OCI-LY7 (cell line): ENCODE measurements around the gene ZNF407. TPM values are rescaled to one million over a fixed set of nuclear protein-coding genes. Genes with fewer than 3 reads are reported as not detected.

ENCODE experiments used
- BruUV-seq: library from RNA; stranded (reverse); fragments of 400-500 nt; replicated peaks from 2 replicates; lab custom pipeline; 2021; lab: Mats Ljungman, UMichigan
- CTCF ChIA-PET: fragments of 300-600 bp; sonication (Branson Sonifier 250); formaldehyde crosslinking; loops from one replicate; lab custom pipeline; 2022; ENCODE audit warnings: antibody characterized with exemption; ENCODE audit not compliant: unreplicated experiment; lab: Charles Lee
- POLR2A ChIA-PET: fragments of 300-600 bp; sonication (Branson Sonifier 250); formaldehyde crosslinking; loops from one replicate; lab custom pipeline; 2022; ENCODE audit warnings: antibody characterized with exemption; lab: Charles Lee
- DNase-seq: peaks from one replicate; pipeline ENCODE4 v3.0.0-alpha.2; 2015; ENCODE audit warnings: low spot score
- H2AFZ ChIP-seq: fragments of 200-600 bp; sonication (generic), shearing (Covaris generic); 2 replicates; pipeline ENCODE4 v1.6.1; 2014; ENCODE audit warnings: mild to moderate bottlenecking, antibody characterized with exemption, low read length, moderate library complexity
- H3K27ac ChIP-seq: fragments of 200-600 bp; sonication (generic); 2 replicates; pipeline ENCODE4 v1.5.1; 2014; ENCODE audit warnings: mixed run types, low read depth, mild to moderate bottlenecking, moderate library complexity, low read length, inconsistent platforms; ENCODE audit not compliant: poor library complexity, severe bottlenecking
- H3K36me3 ChIP-seq: fragments of 200-600 bp; sonication (generic); 2 replicates; pipeline ENCODE4 v1.6.1; 2014; ENCODE audit warnings: mild to moderate bottlenecking, antibody characterized with exemption, low read length, moderate library complexity, mixed read lengths; ENCODE audit not compliant: insufficient read depth
- H3K4me1 ChIP-seq: fragments of 200-600 bp; sonication (generic); 2 replicates; pipeline ENCODE4 v1.5.1; 2014; ENCODE audit warnings: mild to moderate bottlenecking, low read length; ENCODE audit not compliant: insufficient read depth, poor library complexity, severe bottlenecking
- H3K4me2 ChIP-seq: fragments of 200-600 bp; sonication (generic); 2 replicates; pipeline ENCODE4 v1.6.1; 2014; ENCODE audit warnings: mild to moderate bottlenecking, low read length
- H3K4me3 ChIP-seq: fragments of 200-600 bp; sonication (generic); 2 replicates; pipeline ENCODE4 v1.5.1; 2014; ENCODE audit warnings: mild to moderate bottlenecking, low read depth, low read length; ENCODE audit not compliant: poor library complexity, severe bottlenecking
- H3K79me2 ChIP-seq: fragments of 200-600 bp; sonication (generic); 2 replicates; pipeline ENCODE4 v1.6.1; 2016; ENCODE audit warnings: low read depth, mild to moderate bottlenecking, low read length, moderate library complexity, mixed read lengths; ENCODE audit not compliant: insufficient read depth
- H3K9me2 ChIP-seq: fragments of 200-600 bp; sonication (generic); 2 replicates; pipeline ENCODE4 v1.6.1; 2016; ENCODE audit warnings: mild to moderate bottlenecking, low read length, mixed read lengths; ENCODE audit not compliant: insufficient read depth
- H3K9me3 ChIP-seq: fragments of 200-600 bp; sonication (generic); 2 replicates; pipeline ENCODE4 v1.6.1; 2014; ENCODE audit warnings: mild to moderate bottlenecking, mixed run types, low read length, mixed read lengths
- H4K20me1 ChIP-seq: fragments of 200-600 bp; sonication (generic); 2 replicates; pipeline ENCODE4 v1.6.1; 2014; ENCODE audit warnings: mild to moderate bottlenecking, antibody characterized with exemption, low read length, moderate library complexity, mixed read lengths; ENCODE audit not compliant: insufficient read depth
- CTCF ChIP-seq: fragments of 200-600 bp; sonication (generic); conservative IDR thresholded peaks from 2 replicates; pipeline ENCODE4 v1.5.1; 2014; ENCODE audit warnings: mild to moderate bottlenecking, antibody characterized with exemption, low read length, moderate library complexity, mixed read lengths
- EZH2phosphoT487 ChIP-seq: fragments of 200-600 bp; sonication (generic); IDR thresholded peaks from 2 replicates; pipeline ENCODE4 v1.6.1; 2018; ENCODE audit warnings: low read depth, borderline replicate concordance, mild to moderate bottlenecking, mixed run types, antibody characterized with exemption, low read length, moderate library complexity, mixed read lengths
- intact Hi-C: fragments of 100-400 bp; cut with micrococcal nuclease; formaldehyde crosslinking; loops from one replicate; pipeline ENCODE4 v1.10.0; 2022; ENCODE audit not compliant: unreplicated experiment
- total RNA-seq, 2 experiments: library from RNA; depleted of rRNA in 1 of 2; stranded (reverse); fragments of >200 nt in 1 of 2; shearing (Covaris generic) in 1 of 2; gene quantifications; 2 replicates each; pipeline ENCODE4 v1.2.3, GENCODE V29; 2014 to 2022

ZNF407 gene
- total RNA-seq, 2 experiments from 2014 or later, result 8.9 to 11.9 TPM

- Histone ChIP-seq H3K4me1 (no peaks in the 10 kb centered on the region), H3K4me3 (no peak overlapping the region), H2AFZ (no peak overlapping the region), H3K79me2 (no peaks in the 10 kb centered on the region), H3K9me2 (no peaks in the 10 kb centered on the region), H3K9me3 (no peaks in the 10 kb centered on the region), H3K36me3 (no peaks in the 10 kb centered on the region), H4K20me1 (no peaks in the 10 kb centered on the region), H3K27ac (no peak overlapping the region), H3K4me2 (no peak overlapping the region)
- ChIA-PET POLR2A (interaction anchor here (1.4 kb wide), 1 partner anchor 15 kb away, joined by 4 read pairs; no protein-coding TSS in a partner anchor), CTCF (no interaction called here)
- BruUV-seq, result no TSS peak
- intact Hi-C loops, result no loop called here
- no peak for DNase-seq
- no peak for TF ChIP-seq CTCF
Observed at GRCh38 chr18:74682991-74683297, 85.3 kb downstream of the ZNF407 start.

GRCh38 chr18:74683573-74683972 lies 85.9 kb downstream of the ZNF407 start:
- H2AFZ ChIP-seq, result no peak overlapping the region
- no peak overlapping the region for H3K4me3 ChIP-seq
- H3K4me1 ChIP-seq, result no peaks in the 10 kb centered on the region
- no peaks in the 10 kb centered on the region for H3K79me2 ChIP-seq
- ChIA-PET POLR2A (interaction anchor here (1.4 kb wide), 1 partner anchor 14 kb away, joined by 4 read pairs; no protein-coding TSS in a partner anchor), CTCF (no interaction called here)
- intact Hi-C loops, result no loop called here
- no peaks in the 10 kb centered on the region for H3K9me2 ChIP-seq
- H4K20me1 ChIP-seq, result no peaks in the 10 kb centered on the region
- H3K9me3 ChIP-seq, result no peaks in the 10 kb centered on the region
- no peaks in the 10 kb centered on the region for H3K36me3 ChIP-seq
- H3K27ac ChIP-seq, result no peak overlapping the region
- TF ChIP-seq EZH2phosphoT487 (no peak), CTCF (no peak)
- H3K4me2 ChIP-seq, result no peak overlapping the region
- no TSS peak for BruUV-seq
- no peak for DNase-seq

GRCh38 chr18:74689251-74689650 lies 91.6 kb downstream of the ZNF407 start:
- intact Hi-C loops, result no loop called here
- Histone ChIP-seq H3K27ac (no peak overlapping the region), H2AFZ (no peak overlapping the region), H3K4me3 (no peak overlapping the region), H3K79me2 (no peaks in the 10 kb centered on the region), H4K20me1 (no peaks in the 10 kb centered on the region), H3K36me3 (no peaks in the 10 kb centered on the region), H3K9me3 (no peaks in the 10 kb centered on the region), H3K9me2 (no peaks in the 10 kb centered on the region), H3K4me1 (no peaks in the 10 kb centered on the region), H3K4me2 (no peak overlapping the region)
- ChIA-PET POLR2A (interaction anchor here (0.8 kb wide), 1 partner anchor 23 kb away, joined by 3 read pairs; no protein-coding TSS in a partner anchor), CTCF (interaction anchor here (0.5 kb wide), 1 partner anchor 93 kb away, joined by 3 read pairs; no protein-coding TSS in a partner anchor)
- DNase-seq, result no peak
- no TSS peak for BruUV-seq
- TF ChIP-seq CTCF (no peak), EZH2phosphoT487 (no peak)
